Astrocyte (in vitro differentiated cells and primary cell): ENCODE data around the gene UGT1A1. TPM values are rescaled to one million over a fixed set of nuclear protein-coding genes. Genes with fewer than 3 reads are reported as not detected.

ENCODE experiments used
- DNase-seq: peaks from one replicate; pipeline ENCODE4 v3.0.0-alpha.2; 2010; ENCODE audit warnings: low read depth
- FAIRE-seq: peaks from 2 replicates; lab custom pipeline; 2011; peaks lifted over from hg19 to GRCh38; lab: Jason Lieb, UNC
- H2AFZ ChIP-seq: 2 replicates; pipeline ENCODE4 v1.6.0; 2012; ENCODE audit warnings: low read depth, low read length, inconsistent platforms
- H3K27ac ChIP-seq: 2 replicates; pipeline ENCODE4 v1.5.1; 2011; ENCODE audit warnings: low read depth, low read length, inconsistent platforms
- H3K27me3 ChIP-seq: 2 replicates; pipeline ENCODE4 v1.6.0; 2011; ENCODE audit warnings: low read length, inconsistent platforms; ENCODE audit not compliant: insufficient read depth
- H3K36me3 ChIP-seq: 2 replicates; pipeline ENCODE4 v1.5.1; 2011; ENCODE audit warnings: low read length, inconsistent platforms; ENCODE audit not compliant: insufficient read depth
- H3K4me1 ChIP-seq: 2 replicates; pipeline ENCODE4 v1.5.1; 2011; ENCODE audit warnings: low read length, inconsistent platforms; ENCODE audit not compliant: insufficient read depth
- H3K4me2 ChIP-seq: 2 replicates; pipeline ENCODE4 v1.6.0; 2012; ENCODE audit warnings: low read length, inconsistent platforms
- H3K4me3 ChIP-seq: 2 replicates; pipeline ENCODE4 v1.5.1; 2011; ENCODE audit warnings: low read depth, mild to moderate bottlenecking, low read length, inconsistent platforms; ENCODE audit not compliant: insufficient read depth
- H3K79me2 ChIP-seq: 2 replicates; pipeline ENCODE4 v1.6.0; 2012; ENCODE audit warnings: mild to moderate bottlenecking, low read length, inconsistent platforms; ENCODE audit not compliant: insufficient read depth
- H3K9ac ChIP-seq: 2 replicates; pipeline ENCODE4 v1.6.0; 2012; ENCODE audit warnings: mild to moderate bottlenecking, low read length, inconsistent platforms
- H3K9me3 ChIP-seq: 2 replicates; pipeline ENCODE4 v1.5.1; 2012; ENCODE audit warnings: low read depth, mild to moderate bottlenecking, low read length, inconsistent platforms; ENCODE audit not compliant: insufficient read depth
- H4K20me1 ChIP-seq: 2 replicates; pipeline ENCODE4 v1.6.0; 2012; ENCODE audit warnings: low read length, inconsistent platforms; ENCODE audit not compliant: insufficient read depth
- H3K27ac Mint-ChIP-seq: one replicate; pipeline ENCODE4 v1.8.0; 2021; ENCODE audit warnings: mild to moderate bottlenecking, mixed read lengths; ENCODE audit not compliant: unreplicated experiment
- H3K27me3 Mint-ChIP-seq: one replicate; pipeline ENCODE4 v1.8.0; 2021; ENCODE audit warnings: low read depth, mixed read lengths; ENCODE audit not compliant: unreplicated experiment
- H3K36me3 Mint-ChIP-seq: one replicate; pipeline ENCODE4 v1.8.0; 2021; ENCODE audit warnings: low read depth, mixed read lengths; ENCODE audit not compliant: unreplicated experiment
- H3K4me1 Mint-ChIP-seq: one replicate; pipeline ENCODE4 v1.8.0; 2021; ENCODE audit warnings: low read depth, mixed read lengths; ENCODE audit not compliant: unreplicated experiment
- H3K4me3 Mint-ChIP-seq: one replicate; pipeline ENCODE4 v1.8.0; 2021; ENCODE audit warnings: mild to moderate bottlenecking, moderate library complexity, mixed read lengths; ENCODE audit not compliant: unreplicated experiment
- H3K9me3 Mint-ChIP-seq: one replicate; pipeline ENCODE4 v1.8.0; 2021; ENCODE audit warnings: mild to moderate bottlenecking, mixed read lengths; ENCODE audit not compliant: unreplicated experiment
- CTCF ChIP-seq: IDR thresholded peaks from 2 replicates; pipeline ENCODE4 v1.5.1; 2011; ENCODE audit warnings: low read depth, mild to moderate bottlenecking, inconsistent platforms, low read length, moderate library complexity; ENCODE audit not compliant: insufficient read depth
- EZH2 ChIP-seq: IDR thresholded peaks from 2 replicates; pipeline ENCODE4 v1.6.1; 2012; ENCODE audit warnings: mild to moderate bottlenecking, low read length, inconsistent platforms; ENCODE audit not compliant: insufficient read depth
- total RNA-seq: library from RNA; stranded (reverse); gene quantifications from 2 replicates; pipeline ENCODE4 v1.2.1, GENCODE V29; 2021

UGT1A1 gene
- total RNA-seq, 1 donor from 2014 or later: not detected

GRCh38 chr2:233791151-233791882 is 31.2 kb downstream of the UGT1A1 start:
- no peaks in the 10 kb centered on the region for H3K36me3 Mint-ChIP-seq
- Histone ChIP-seq H3K27ac (no peak overlapping the region), H3K36me3 (no peaks in the 10 kb centered on the region), H3K4me1 (no peaks in the 10 kb centered on the region), H4K20me1 (no peaks in the 10 kb centered on the region), H3K9ac (no peak overlapping the region), H3K4me2 (no peak overlapping the region), H3K27me3 (no peaks in the 10 kb centered on the region), H2AFZ (no peak overlapping the region), H3K9me3 (peaks cover 3% of the 10 kb centered on the region), H3K4me3 (no peak overlapping the region), H3K79me2 (no peaks in the 10 kb centered on the region)
- DNase-seq (no peak), FAIRE-seq (no peak)
- TF ChIP-seq CTCF (no peak), EZH2 (no peak)
- H3K4me3 Mint-ChIP-seq: no peak overlapping the region
- H3K27ac Mint-ChIP-seq: no peak overlapping the region
- peaks cover 29% of the 10 kb centered on the region for H3K27me3 Mint-ChIP-seq
- H3K9me3 Mint-ChIP-seq: peaks cover 7% of the 10 kb centered on the region
- no peaks in the 10 kb centered on the region for H3K4me1 Mint-ChIP-seq

GRCh38 chr2:233791883-233792329 is 31.8 kb downstream of the UGT1A1 start:
- Mint-ChIP-seq H3K27me3 (peaks cover 29% of the 10 kb centered on the region), H3K9me3 (peaks cover 6% of the 10 kb centered on the region)

More at GRCh38 chr2:233791883-233792329, 31.8 kb downstream of the UGT1A1 start:
- Mint-ChIP-seq H3K4me3 (no peak overlapping the region), H3K27ac (no peak overlapping the region), H3K36me3 (no peaks in the 10 kb centered on the region), H3K4me1 (no peaks in the 10 kb centered on the region)
- Histone ChIP-seq H3K36me3 (no peaks in the 10 kb centered on the region), H3K4me3 (no peak overlapping the region), H2AFZ (no peak overlapping the region), H3K4me1 (no peaks in the 10 kb centered on the region), H3K9ac (no peak overlapping the region), H3K27me3 (no peaks in the 10 kb centered on the region), H3K79me2 (no peaks in the 10 kb centered on the region), H3K4me2 (no peak overlapping the region), H3K9me3 (peaks cover 3% of the 10 kb centered on the region), H4K20me1 (no peaks in the 10 kb centered on the region), H3K27ac (no peak overlapping the region)
- DNase-seq: no peak
- TF ChIP-seq CTCF (no peak), EZH2 (no peak)
- no peak for FAIRE-seq
